Liver (tissue), 3 donors: Measurements from ENCODE around the gene CST8.

Experiments
- GABPA ChIP-seq, 2 donors: IDR thresholded peaks in 1 of 2; conservative IDR thresholded peaks in 1 of 2; 2 replicates each; pipeline ENCODE4 v1.6.1; 2016; ENCODE audit warnings: antibody characterized with exemption in 2 of 2, mild to moderate bottlenecking in 1 of 2, moderate library complexity in 1 of 2
- RAD21 ChIP-seq, 2 donors: IDR thresholded peaks; 2 replicates each; pipeline ENCODE4 v1.6.1; 2016; ENCODE audit warnings: antibody characterized with exemption in 2 of 2, mild to moderate bottlenecking in 2 of 2
- TAF1 ChIP-seq: conservative IDR thresholded peaks from 2 replicates; pipeline ENCODE4 v1.6.1; 2016; ENCODE audit warnings: antibody characterized with exemption, mild to moderate bottlenecking
- TF ChIP-seq, protein P1 (sequence below): fragments of 150-350 bp; IDR thresholded peaks from 2 replicates; pipeline ENCODE4 v1.5.1; 2017; ENCODE audit warnings: improper control_type of control experiment, low read depth, low read length; ENCODE audit not compliant: missing input control
- TF ChIP-seq, protein P2 (sequence below): IDR thresholded peaks from 2 replicates; pipeline ENCODE4 v1.6.1; 2016; ENCODE audit warnings: antibody characterized with exemption
- TF ChIP-seq, protein P3 (sequence below): IDR thresholded peaks from 2 replicates; pipeline ENCODE4 v1.6.1; 2016; ENCODE audit warnings: antibody characterized with exemption
- donor health status: healthy.
- donor health status: healthy.

DNA sequence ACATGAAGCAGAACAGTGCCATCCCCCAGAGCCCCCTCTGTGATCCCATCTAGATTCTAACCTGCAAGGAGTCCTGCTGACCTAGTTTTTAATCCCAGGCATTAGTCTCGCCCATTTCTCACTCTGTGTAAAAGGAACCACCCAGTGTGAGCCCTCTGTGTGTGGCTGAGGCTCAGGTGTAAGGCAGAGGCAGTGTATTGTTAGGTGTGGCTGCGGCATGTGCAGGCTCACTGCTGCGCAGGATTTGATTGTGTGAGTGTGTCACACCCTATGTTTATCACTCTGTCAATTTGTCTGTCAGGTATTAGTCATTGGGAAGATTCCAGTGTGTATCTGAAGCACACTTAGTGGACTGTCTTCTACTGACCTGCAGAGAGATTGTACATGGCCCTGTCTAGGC is 13.7 kb upstream of the CST8 start:
- TF ChIP-seq TAF1: no peak
- no peak for TF ChIP-seq GABPA (IDR thresholded peaks at IDR 0.05 in 1 of 2, conservative IDR thresholded peaks at IDR 0.05 in 1 of 2)
- TF ChIP-seq, protein P1, sequence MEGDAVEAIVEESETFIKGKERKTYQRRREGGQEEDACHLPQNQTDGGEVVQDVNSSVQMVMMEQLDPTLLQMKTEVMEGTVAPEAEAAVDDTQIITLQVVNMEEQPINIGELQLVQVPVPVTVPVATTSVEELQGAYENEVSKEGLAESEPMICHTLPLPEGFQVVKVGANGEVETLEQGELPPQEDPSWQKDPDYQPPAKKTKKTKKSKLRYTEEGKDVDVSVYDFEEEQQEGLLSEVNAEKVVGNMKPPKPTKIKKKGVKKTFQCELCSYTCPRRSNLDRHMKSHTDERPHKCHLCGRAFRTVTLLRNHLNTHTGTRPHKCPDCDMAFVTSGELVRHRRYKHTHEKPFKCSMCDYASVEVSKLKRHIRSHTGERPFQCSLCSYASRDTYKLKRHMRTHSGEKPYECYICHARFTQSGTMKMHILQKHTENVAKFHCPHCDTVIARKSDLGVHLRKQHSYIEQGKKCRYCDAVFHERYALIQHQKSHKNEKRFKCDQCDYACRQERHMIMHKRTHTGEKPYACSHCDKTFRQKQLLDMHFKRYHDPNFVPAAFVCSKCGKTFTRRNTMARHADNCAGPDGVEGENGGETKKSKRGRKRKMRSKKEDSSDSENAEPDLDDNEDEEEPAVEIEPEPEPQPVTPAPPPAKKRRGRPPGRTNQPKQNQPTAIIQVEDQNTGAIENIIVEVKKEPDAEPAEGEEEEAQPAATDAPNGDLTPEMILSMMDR: no peak
- TF ChIP-seq, protein P2, sequence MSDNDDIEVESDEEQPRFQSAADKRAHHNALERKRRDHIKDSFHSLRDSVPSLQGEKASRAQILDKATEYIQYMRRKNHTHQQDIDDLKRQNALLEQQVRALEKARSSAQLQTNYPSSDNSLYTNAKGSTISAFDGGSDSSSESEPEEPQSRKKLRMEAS: no peak
- TF ChIP-seq RAD21 (IDR thresholded peaks at IDR 0.05): no peak
- TF ChIP-seq, protein P3, sequence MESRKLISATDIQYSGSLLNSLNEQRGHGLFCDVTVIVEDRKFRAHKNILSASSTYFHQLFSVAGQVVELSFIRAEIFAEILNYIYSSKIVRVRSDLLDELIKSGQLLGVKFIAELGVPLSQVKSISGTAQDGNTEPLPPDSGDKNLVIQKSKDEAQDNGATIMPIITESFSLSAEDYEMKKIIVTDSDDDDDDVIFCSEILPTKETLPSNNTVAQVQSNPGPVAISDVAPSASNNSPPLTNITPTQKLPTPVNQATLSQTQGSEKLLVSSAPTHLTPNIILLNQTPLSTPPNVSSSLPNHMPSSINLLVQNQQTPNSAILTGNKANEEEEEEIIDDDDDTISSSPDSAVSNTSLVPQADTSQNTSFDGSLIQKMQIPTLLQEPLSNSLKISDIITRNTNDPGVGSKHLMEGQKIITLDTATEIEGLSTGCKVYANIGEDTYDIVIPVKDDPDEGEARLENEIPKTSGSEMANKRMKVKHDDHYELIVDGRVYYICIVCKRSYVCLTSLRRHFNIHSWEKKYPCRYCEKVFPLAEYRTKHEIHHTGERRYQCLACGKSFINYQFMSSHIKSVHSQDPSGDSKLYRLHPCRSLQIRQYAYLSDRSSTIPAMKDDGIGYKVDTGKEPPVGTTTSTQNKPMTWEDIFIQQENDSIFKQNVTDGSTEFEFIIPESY: no peak
